Fibroblast of lung (primary cell): ENCODE measurements around the gene STXBP4. TPM values are rescaled to one million over a fixed set of nuclear protein-coding genes. Genes with fewer than 3 reads are reported as not detected.

ENCODE experiments used
- DNase-seq, 2 donors: peaks; one replicate each; pipeline versions ENCODE4 v3.0.0 to v3.0.0-alpha.2; 2010; ENCODE audit warnings: low read depth in 2 of 2
- H2AFZ ChIP-seq: 2 replicates; pipeline ENCODE4 v1.5.1; 2012; ENCODE audit warnings: low read length, control low read depth, inconsistent platforms
- H3K27ac ChIP-seq: 2 replicates; pipeline ENCODE4 v1.5.1; 2011; ENCODE audit warnings: low read length, control low read depth; ENCODE audit not compliant: insufficient read depth
- H3K27me3 ChIP-seq: 2 replicates; pipeline ENCODE4 v1.5.1; 2011; ENCODE audit warnings: mild to moderate bottlenecking, low read length; ENCODE audit not compliant: control insufficient read depth, insufficient read depth
- H3K36me3 ChIP-seq: 2 replicates; pipeline ENCODE4 v1.5.1; 2011; ENCODE audit warnings: low read length; ENCODE audit not compliant: control insufficient read depth, insufficient read depth
- H3K4me1 ChIP-seq: 2 replicates; pipeline ENCODE4 v1.5.1; 2011; ENCODE audit warnings: low read length; ENCODE audit not compliant: control insufficient read depth, insufficient read depth; ENCODE audit errors: extremely low read depth
- H3K4me2 ChIP-seq: 2 replicates; pipeline ENCODE4 v1.5.1; 2011; ENCODE audit warnings: low read length, control low read depth; ENCODE audit not compliant: insufficient read depth; ENCODE audit errors: extremely low read depth
- H3K4me3 ChIP-seq, 4 experiments: fragments of 200-600 bp in 1 of 4; sonication (generic) in 1 of 4; replicated peaks in 1 of 4; 2 replicates each; pipeline ENCODE4 v1.5.1; 2011 to 2016; ENCODE audit warnings: low read length in 4 of 4, low read depth in 3 of 4, mild to moderate bottlenecking in 3 of 4, control low read depth in 2 of 4, inconsistent platforms in 1 of 4, mixed read lengths in 1 of 4; ENCODE audit not compliant: insufficient read depth in 1 of 4; ENCODE audit errors: control extremely low read depth in 1 of 4
- H3K79me2 ChIP-seq: 2 replicates; pipeline ENCODE4 v1.5.1; 2012; ENCODE audit warnings: mild to moderate bottlenecking, low read length, inconsistent platforms; ENCODE audit not compliant: control insufficient read depth, insufficient read depth
- H3K9ac ChIP-seq: 2 replicates; pipeline ENCODE4 v1.5.1; 2011; ENCODE audit warnings: mild to moderate bottlenecking, low read length, control low read depth; ENCODE audit not compliant: insufficient read depth
- H3K9me3 ChIP-seq: 2 replicates; pipeline ENCODE4 v1.5.1; 2012; ENCODE audit warnings: low read depth, low read length; ENCODE audit not compliant: control insufficient read depth, insufficient read depth
- H4K20me1 ChIP-seq: 2 replicates; pipeline ENCODE4 v1.5.1; 2011; ENCODE audit warnings: low read length; ENCODE audit not compliant: control insufficient read depth, insufficient read depth; ENCODE audit errors: extremely low read depth
- EZH2 ChIP-seq: IDR thresholded peaks from 2 replicates; pipeline ENCODE4 v1.5.1; 2012; ENCODE audit warnings: low read length, control low read depth, mild to moderate bottlenecking; ENCODE audit errors: missing control alignments
- polyA plus RNA-seq, 2 donors: library from polyadenylated mRNA; depleted of rRNA in 1 of 2; stranded (reverse) in 1 of 2; unstranded in 1 of 2; fragments of >200 nt; gene quantifications; 2 replicates each; pipeline ENCODE4 v1.2.1, GENCODE V29; 2011 to 2012; ENCODE audit warnings: missing spikeins in 1 of 2
- total RNA-seq: library from RNA; depleted of rRNA; stranded (reverse); fragments of >200 nt; gene quantifications from 2 replicates; pipeline ENCODE4 v1.2.1, GENCODE V29; 2014
- TF ChIP-seq, protein P1 (sequence below), 2 donors: IDR thresholded peaks in 1 of 2; conservative IDR thresholded peaks in 1 of 2; 1 replicate in 1 of 2; 2 replicates in 1 of 2; pipeline ENCODE4 v1.5.1; 2011 to 2012; ENCODE audit warnings: low read length in 2 of 2, control low read depth in 1 of 2, inconsistent platforms in 1 of 2, low read depth in 1 of 2, mild to moderate bottlenecking in 1 of 2

STXBP4 gene
- total and polyA plus RNA-seq, 2 donors (not counting 1 experiment from before 2014, with no cell fraction given), result 5.6 to 9.8 TPM

DNA sequence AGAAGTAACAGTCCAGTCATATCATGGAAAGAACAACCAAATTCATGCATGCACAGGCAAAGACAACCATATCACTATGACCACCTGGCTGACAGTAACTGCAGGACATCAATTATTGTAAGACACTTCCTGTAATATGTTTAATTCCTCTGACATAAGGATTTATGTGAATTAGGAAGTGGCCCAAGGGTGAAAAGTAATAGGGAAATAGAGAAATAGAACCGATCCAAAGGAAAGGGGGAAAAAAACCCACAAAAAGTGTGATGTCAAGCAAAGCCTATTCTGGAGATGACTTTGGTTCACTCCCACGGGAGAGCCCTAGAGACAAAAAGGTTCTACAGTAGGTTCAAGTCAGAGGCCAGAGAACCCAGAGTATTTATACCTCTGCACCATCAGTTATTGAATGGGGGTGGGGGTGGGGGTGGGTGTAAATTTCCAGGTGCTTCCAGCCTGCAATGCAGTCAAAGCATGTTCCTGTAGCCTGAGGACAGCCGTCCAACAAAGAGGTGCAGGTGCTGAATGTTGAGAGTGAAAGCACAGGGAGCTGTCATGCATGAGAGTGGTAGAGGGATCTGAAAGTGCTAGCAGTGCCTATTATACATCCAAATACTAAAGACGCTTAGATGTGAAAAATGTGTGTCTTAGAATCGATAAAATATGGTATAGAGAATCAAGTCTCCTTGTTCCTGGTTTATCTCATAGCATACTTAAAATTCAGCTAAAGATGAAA, 200.6 kb downstream of the STXBP4 start:
- H3K9me3 ChIP-seq, result no peaks in the 10 kb centered on the region
- no peaks in the 10 kb centered on the region for H4K20me1 ChIP-seq
- no peak for TF ChIP-seq EZH2
- TF ChIP-seq, protein P1, sequence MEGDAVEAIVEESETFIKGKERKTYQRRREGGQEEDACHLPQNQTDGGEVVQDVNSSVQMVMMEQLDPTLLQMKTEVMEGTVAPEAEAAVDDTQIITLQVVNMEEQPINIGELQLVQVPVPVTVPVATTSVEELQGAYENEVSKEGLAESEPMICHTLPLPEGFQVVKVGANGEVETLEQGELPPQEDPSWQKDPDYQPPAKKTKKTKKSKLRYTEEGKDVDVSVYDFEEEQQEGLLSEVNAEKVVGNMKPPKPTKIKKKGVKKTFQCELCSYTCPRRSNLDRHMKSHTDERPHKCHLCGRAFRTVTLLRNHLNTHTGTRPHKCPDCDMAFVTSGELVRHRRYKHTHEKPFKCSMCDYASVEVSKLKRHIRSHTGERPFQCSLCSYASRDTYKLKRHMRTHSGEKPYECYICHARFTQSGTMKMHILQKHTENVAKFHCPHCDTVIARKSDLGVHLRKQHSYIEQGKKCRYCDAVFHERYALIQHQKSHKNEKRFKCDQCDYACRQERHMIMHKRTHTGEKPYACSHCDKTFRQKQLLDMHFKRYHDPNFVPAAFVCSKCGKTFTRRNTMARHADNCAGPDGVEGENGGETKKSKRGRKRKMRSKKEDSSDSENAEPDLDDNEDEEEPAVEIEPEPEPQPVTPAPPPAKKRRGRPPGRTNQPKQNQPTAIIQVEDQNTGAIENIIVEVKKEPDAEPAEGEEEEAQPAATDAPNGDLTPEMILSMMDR (conservative IDR thresholded peaks at IDR 0.05 in 1 of 2, IDR thresholded peaks at IDR 0.05 in 1 of 2; ENCODE audit: low read depth in 1 of 2, low read length in 2 of 2), result no peak
- no peak overlapping the region for H3K4me2 ChIP-seq
- no peak overlapping the region for H3K9ac ChIP-seq
- no peak overlapping the region for H3K27ac ChIP-seq
- DNase-seq, result no peak
- no peak overlapping the region for H3K4me3 ChIP-seq
- H3K79me2 ChIP-seq, result no peaks in the 10 kb centered on the region
- H3K27me3 ChIP-seq, result no peaks in the 10 kb centered on the region
- H3K36me3 ChIP-seq, result no peaks in the 10 kb centered on the region
- H3K4me1 ChIP-seq, result no peaks in the 10 kb centered on the region
- H2AFZ ChIP-seq, result no peak overlapping the region

DNA sequence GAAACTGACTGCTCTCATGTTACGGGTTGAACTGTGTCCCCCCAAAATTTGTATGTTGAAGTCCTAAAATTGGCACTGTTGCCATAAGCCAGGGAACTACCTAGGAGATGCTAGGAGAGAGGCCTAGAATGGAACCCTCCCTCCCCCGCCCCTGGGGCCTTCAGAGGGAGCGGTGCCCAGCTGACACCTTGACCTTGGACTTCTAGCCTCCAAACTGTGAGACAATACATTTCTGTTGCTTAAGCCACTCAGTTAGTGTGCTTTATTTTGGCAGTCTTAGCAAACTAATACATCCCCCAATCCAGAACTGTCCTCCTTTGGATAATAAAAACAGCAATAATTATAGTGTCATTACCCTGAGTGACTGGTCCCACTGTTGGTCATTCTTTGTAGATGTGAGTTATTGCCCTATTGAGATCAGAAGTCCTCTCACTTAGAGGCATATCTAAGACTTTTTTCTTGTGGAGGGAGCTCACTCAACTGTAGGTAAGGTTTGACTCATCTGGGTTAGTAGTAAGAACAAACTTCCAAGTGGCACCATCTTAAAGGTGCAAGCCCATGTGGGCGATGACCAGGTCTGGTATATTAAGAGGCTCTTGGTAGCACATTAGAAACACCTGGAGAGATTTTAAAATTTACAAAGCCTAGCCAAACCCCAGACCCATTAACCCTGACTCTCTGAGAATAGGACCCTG, 203.2 kb downstream of the STXBP4 start:
- Histone ChIP-seq H3K4me3 (no peak overlapping the region), H3K27me3 (no peaks in the 10 kb centered on the region), H3K36me3 (no peaks in the 10 kb centered on the region), H2AFZ (no peak overlapping the region), H3K4me1 (no peaks in the 10 kb centered on the region), H3K27ac (no peak overlapping the region), H3K79me2 (no peaks in the 10 kb centered on the region), H3K9me3 (no peaks in the 10 kb centered on the region), H3K9ac (no peak overlapping the region), H3K4me2 (no peak overlapping the region), H4K20me1 (no peaks in the 10 kb centered on the region)
- DNase-seq, result no peak
- TF ChIP-seq, protein P1 (conservative IDR thresholded peaks at IDR 0.05 in 1 of 2, IDR thresholded peaks at IDR 0.05 in 1 of 2; ENCODE audit: low read depth in 1 of 2, low read length in 2 of 2), result no peak
- no peak for TF ChIP-seq EZH2

DNA sequence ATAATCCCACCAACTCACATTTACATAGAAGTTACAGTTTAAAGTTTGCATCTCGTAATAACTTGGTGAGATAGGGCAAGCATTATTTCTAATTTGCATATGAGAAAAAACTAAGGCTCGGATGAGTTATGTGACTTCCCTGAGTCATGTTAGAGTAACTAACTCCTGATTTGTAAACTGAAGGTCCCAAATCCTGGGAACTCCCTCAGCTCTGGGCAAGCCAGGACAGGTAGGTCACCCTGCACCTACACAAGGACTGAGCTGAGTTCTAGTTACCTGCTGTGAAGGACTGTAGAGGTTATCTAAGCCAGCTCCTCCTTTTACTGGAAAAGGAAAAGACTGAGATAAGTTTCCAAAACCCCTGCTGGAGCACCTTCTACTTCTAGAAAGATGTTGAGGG, 204.0 kb downstream of the STXBP4 start:
- Histone ChIP-seq H3K9ac (no peak overlapping the region), H4K20me1 (no peaks in the 10 kb centered on the region), H2AFZ (no peak overlapping the region), H3K27me3 (no peaks in the 10 kb centered on the region), H3K79me2 (no peaks in the 10 kb centered on the region), H3K4me2 (no peak overlapping the region), H3K9me3 (no peaks in the 10 kb centered on the region), H3K36me3 (no peaks in the 10 kb centered on the region), H3K27ac (no peak overlapping the region), H3K4me1 (no peaks in the 10 kb centered on the region), H3K4me3 (no peak overlapping the region)
- no peak for DNase-seq
- TF ChIP-seq EZH2, result no peak
- TF ChIP-seq, protein P1 (conservative IDR thresholded peaks at IDR 0.05 in 1 of 2, IDR thresholded peaks at IDR 0.05 in 1 of 2; ENCODE audit: low read depth in 1 of 2, low read length in 2 of 2), result no peak
